RPMI7951 (cell line): Measurements from ENCODE around the gene TEX26. TPM values are rescaled to one million over a fixed set of nuclear protein-coding genes. Genes with fewer than 3 reads are reported as not detected.

Experiments used
- DNase-seq: peaks from one replicate; pipeline ENCODE4 v3.0.0-alpha.2; 2012; ENCODE audit warnings: low read depth
- total RNA-seq: library from RNA; depleted of rRNA; stranded (reverse); fragments of >200 nt; shearing (Covaris generic); gene quantifications from 2 replicates; pipeline ENCODE4 v1.2.3, GENCODE V29; 2014; rRNA removed

The TEX26 gene
- not detected in 2 replicates for total RNA-seq

DNA sequence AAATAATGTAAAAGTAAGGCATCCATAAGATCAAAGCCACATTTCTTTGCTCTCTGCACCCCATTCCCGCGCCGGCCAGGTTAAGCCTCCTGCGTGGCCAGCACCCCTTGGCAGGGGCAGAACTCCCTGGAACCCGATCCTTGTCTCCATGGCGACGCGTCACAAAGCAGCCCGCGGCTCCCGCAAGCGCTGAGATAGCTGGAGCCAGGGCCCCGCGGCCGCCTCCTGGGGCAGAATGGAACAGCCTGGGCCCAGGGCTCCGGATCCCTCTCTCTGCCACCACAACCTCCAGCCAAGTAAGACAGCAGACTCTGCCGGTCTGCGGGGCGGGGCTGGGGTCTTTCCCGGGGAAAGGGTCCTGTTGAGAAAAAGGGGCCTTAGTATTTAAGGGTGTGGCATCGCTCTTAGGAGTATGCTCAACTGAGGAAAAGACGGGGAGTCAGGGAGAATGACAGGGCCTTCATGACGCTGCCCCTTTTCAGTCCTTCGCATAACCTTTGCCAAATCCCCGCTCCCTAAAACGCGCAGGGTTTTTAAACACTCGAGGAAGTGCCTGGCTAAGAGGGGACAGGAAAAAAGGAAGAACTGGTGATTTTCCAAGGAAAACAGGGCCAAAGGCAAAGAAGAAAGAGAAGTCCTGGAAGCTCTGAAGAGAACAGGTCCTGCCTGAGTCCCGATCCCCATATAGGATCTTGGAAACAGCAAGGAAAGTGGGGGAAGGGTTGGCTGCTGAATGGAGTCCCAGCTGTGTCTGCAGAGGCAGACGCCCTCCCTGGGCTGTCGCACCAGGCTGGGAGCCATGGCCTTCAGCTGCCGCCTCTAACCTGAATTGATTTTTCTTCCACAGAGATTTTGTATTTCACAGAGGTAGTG, at the start of gene TEX26:
Gene TEX26 (plus strand): TSS at position 176 of the 873 bp plus-strand sequence. CDS start 60 bp downstream, at position 236.
- no peak for DNase-seq

GRCh38 chr13:30882996-30883766, 49.3 kb upstream of the TEX26 start:
- no peak for DNase-seq

DNA sequence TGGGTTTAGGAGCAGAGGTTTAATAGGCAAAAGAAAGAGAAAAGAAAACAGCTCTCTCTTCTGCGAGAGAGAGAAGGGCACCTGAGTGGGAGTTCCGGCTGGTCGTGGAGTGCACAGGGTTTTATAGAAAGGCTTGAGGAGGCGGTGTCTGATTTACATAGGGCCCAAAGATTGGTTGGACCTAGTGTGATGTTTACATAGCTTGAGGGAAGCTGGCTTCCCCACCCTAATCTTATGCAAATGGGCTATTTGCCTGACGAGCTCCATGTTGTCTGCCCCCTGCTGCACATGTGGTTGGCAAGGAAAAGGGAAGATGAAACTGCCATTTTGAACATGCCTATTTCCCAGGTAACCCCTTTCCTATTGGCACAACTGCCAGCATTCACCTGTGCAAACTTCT, 47.9 kb upstream of the TEX26 start:
- peak; percentile 22 for DNase-seq

DNA sequence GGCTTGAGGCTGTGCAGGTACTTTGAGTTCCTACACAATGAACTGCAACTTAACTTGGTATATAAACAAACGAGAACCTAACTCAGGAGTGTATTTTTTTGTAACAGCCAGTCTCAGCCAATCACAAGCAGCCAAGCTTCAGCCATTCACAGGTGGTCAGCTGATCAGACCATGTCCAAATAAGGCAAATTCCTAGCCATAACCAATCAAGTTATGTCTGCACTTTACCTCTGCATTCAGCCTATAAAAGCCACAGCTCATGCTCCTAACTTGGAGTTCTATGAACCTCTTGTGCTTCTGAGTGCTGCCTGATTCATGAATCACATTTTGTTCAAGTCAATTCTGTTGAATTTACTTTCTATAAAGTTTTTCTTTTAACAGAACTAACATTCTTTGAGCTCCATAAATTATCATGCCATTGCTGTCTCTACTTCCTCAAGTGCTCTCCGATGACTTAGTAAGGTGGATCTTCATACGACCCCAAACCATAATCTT, 43.2 kb upstream of the TEX26 start:
- DNase-seq = no peak

DNA sequence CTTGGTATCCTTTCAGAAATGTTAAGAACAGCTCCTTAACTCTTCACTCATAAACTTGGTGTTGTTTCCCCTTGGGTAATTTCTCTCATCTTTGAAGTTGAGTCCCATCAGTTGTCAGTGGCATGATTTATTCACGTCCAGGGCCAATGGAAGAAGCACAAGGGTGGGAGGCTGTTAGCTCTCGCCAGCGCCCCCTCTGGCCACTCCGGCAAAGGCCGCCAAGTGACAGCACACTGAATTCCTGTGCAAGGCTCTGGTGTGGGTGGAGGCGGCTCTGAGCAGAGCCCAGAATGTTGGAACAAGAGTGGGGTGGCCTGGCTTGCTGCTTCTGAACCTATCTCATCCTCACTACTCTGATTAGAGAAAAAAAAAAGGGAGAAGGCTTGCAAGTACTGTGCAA, 39.5 kb upstream of the TEX26 start:
- no peak for DNase-seq

- peak; percentile 56 for DNase-seq
Measured at GRCh38 chr13:30895773-30896172, 36.7 kb upstream of the TEX26 start.

GRCh38 chr13:30898070-30898469, 34.4 kb upstream of the TEX26 start:
- DNase-seq = no peak

- peak; percentile 73 for DNase-seq
Measured at GRCh38 chr13:30898678-30899241, 33.7 kb upstream of the TEX26 start.

DNA sequence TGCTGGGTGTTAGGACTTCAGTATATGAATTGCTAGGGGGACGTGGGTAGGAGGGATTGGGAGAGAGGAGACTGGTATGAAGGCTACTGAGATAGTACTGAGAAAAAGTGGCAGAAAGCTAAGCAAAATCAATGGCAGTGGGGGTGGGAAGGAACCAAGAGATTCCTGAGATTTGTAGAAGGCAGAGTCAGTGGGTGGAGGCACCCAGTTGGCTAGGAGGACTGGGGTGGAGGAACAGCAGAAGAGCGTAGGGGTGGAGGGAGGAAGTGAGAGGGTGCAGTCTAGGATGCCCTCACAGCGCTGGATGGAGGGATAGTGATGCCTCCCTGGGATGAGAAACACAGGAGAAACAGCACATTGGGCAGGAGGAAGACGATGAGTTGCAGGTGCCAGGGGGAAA, 32.0 kb upstream of the TEX26 start:
- DNase-seq = no peak

GRCh38 chr13:30900952-30901749, 31.3 kb upstream of the TEX26 start:
- no peak for DNase-seq

DNA sequence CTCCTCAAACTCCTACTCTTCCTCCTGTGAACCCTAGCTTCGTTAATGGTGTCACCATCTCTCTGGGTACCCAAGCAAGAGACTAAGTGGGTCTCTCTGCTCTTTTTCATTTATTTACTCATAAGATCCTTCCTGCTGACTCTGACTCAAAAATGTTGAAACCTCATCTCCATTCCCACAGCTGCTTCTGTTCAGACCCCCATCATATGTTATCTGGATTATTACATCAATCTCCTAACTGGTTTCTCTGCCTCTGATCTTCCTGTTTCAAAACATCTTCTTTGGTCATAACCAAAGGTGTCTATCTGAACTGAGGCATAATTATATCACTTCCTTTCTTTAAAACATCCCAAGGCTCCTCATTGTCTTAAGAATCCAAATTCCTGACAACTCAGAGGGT, 28.4 kb upstream of the TEX26 start:
- DNase-seq = no peak

DNA sequence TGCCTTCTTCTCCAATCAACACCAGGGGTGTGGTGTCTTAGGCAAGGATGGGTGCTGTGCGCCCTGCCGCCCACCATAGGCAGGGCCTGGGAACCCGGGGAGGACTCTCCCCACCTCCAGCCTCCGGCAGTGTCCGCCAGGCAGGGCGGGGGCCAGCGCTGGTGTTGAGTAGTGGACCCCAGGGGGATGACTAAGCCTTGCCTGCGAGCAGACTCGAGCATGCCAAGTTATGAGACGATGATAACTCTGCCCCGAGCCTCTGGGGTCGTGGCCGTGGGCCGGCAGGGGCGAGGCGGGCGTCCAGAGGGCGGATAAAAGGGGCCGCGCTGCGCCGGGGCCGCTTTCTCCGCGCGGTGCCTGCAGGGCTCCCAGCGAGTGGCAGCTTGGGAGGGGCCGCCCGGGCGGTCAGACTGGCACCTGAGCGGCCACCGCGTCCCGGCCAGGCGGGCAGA, 26.5 kb upstream of the TEX26 start, which contains the start of gene MEDAG:
Gene MEDAG (plus strand): TSS at position 340 of the 452 bp plus-strand sequence. CDS start 245 bp downstream, outside the sequence.
- peak; percentile 80 for DNase-seq

DNA sequence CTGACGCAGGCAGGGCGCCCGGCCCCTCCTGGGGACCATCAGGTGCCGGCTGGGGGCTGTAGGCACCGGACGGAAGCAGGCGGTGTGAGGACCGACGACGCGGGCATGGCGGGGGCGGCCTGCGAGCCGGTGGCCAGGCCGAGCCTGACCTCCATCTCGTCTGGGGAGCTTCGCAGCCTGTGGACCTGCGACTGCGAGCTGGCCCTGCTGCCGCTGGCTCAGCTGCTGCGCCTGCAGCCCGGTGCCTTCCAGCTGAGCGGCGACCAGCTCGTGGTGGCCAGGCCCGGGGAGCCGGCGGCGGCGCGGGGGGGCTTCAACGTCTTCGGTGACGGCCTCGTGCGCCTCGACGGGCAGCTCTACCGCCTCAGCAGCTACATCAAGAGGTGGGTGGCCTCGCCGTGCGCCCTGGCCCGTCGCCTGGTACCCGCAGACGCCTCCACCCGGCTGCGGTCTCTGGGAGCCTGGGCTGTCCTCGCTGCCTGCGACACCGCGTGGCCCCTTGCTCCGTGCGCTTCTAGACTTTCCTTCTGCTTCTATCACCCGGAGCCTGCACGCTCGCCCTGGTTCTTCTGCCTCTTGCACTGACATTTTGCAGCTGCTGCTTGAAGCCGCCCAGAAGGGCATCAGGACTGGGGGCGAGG, 25.9 kb upstream of the TEX26 start:
- no peak for DNase-seq

DNA sequence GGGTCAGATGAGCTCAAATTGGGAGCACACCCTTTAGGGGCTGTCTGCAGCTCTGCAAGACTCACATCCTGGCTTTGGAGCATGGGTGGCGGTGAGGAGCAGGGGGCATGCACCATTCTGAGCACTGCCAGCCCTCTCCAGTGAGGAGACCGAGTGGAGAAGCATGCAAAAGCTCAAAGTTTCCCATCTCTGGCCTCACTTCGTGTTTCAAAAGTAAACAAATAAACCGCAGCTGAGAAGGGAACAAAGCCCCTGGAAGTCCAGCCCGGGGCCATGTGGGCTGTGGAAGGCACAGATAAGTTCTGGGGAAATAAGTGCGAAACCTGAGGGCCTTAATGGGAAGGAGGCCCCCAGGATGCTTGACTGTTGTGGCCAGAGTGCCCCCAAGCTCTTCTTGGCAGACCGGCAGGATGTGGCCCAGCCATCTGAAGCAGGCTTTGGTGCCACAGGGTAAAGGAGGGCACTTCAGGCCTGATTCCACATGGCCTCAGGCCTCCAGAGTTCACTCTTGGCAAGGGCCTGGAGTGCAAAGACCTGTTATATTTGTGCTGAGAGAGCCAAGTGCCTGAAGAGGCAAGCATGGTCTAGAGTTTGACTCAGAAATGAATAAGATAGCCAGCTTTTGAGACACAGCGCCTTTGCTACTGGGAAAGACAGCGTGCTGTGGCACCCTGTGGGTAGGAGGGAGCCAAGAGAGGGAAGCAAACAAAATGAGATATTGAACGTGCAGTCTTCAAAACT, 25.2 kb upstream of the TEX26 start:
- DNase-seq = peak; percentile 95

DNA sequence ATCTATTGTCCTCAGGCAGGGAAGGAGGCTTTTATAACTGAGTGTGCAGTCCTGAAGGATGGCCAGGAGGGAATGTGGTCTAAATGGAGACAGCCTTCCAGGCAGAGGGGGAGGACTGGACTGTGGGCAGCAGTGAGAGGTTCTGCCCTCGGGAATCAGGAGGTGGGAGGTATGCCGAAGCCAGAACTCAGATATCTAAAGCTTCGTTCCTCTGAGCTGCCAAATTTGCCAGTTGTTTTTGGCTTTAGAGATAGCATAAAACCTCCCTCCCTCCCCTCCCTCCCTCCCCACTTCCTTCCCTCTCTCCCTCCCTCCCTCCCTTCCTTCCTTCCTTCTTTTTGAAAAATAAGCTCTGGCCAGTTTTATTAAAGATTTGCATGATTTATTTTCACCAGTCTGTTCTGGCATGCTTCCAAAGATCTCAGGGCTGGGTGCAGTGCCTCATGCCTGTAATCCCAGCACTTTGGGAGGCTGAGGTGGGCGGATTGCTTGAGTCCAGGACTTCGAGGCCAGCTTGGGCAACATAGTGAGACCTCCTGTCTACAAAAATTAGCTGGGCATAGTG, 24.0 kb upstream of the TEX26 start:
- peak; percentile 84 for DNase-seq

- no peak for DNase-seq
Measured at GRCh38 chr13:30910676-30911075, 21.8 kb upstream of the TEX26 start.

DNA sequence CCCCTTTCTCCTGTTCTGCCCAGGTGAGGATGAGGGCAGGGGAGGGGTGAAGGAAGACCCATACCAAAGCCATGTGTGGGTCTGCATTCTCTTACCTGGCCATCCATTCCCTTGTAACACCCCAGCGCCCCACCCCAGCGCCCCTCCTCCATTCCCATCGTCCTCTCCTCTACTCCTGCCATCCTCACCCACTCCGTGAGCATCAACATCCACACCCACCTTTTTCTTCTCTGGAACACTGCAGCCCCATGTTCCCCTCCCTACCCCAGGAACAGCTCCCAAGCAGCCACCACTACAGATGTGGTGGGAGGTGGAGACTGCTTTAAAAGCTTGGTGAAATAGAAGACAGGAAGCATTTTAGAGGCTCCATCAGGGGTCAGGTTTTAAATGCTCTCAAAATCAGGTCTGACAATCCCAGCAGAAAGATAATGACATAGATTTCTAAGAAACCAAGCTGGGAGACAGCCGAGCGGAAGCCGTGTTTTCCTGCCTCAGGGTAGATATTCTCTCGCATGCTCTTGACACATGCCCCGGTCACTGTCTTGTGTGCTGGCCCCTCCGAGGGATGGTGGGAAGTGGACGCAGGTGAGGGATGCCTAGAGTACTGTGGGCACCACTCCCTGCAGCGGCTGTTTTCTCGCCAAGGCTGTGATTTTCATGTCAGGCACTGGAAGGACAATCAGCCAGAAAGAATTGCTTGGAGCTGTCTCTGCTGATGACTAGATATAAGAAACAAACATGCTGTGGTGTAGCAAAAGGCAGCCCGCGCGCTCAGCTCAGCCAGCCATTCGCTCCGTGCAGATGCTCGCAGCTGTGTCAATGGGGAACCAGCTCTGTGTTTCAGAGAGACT, 16.5 kb upstream of the TEX26 start:
- peak; percentile 65 for DNase-seq

- DNase-seq = no peak
Measured at GRCh38 chr13:30916991-30917390, 15.5 kb upstream of the TEX26 start.
